H1 (cell line): ENCODE results near the gene NXNL2. TPM values are rescaled to one million over a fixed set of nuclear protein-coding genes. Genes with fewer than 3 reads are reported as not detected.

Source experiments
- CTCF ChIA-PET: fragments of 300-600 bp; sonication (Branson Sonifier 250); formaldehyde crosslinking; loops from one replicate; lab custom pipeline; 2021; ENCODE audit not compliant: partially characterized antibody; lab: Charles Lee
- POLR2A ChIA-PET: fragments of 300-600 bp; sonication (Branson Sonifier 250); formaldehyde crosslinking; loops from one replicate; lab custom pipeline; 2021; ENCODE audit warnings: inconsistent platforms; ENCODE audit not compliant: partially characterized antibody; lab: Charles Lee
- DNase-seq, 2 experiments: peaks; one replicate each; pipeline versions ENCODE4 v3.0.0 to v3.0.0-alpha.2; 2010 to 2022; ENCODE audit warnings: low spot score in 2 of 2, low read depth in 1 of 2, mixed read lengths in 1 of 2
- FAIRE-seq: peaks from 2 replicates; lab custom pipeline; 2011; peaks lifted over from hg19 to GRCh38; lab: Jason Lieb, UNC
- H2AFZ ChIP-seq: 2 replicates; pipeline ENCODE4 v1.8.1; 2012; ENCODE audit warnings: low read length, inconsistent platforms
- H2AK5ac ChIP-seq: 2 replicates; pipeline ENCODE4 v1.6.1; 2013; ENCODE audit warnings: low read depth, low read length
- H2BK120ac ChIP-seq: replicated peaks from 2 replicates; pipeline ENCODE3; 2013; ENCODE audit warnings: low read depth, low read length, inconsistent platforms
- H2BK12ac ChIP-seq: 2 replicates; pipeline ENCODE4 v1.6.1; 2013; ENCODE audit warnings: low read depth, low read length
- H2BK15ac ChIP-seq: 2 replicates; pipeline ENCODE4 v1.6.1; 2013; ENCODE audit warnings: low read length
- H2BK20ac ChIP-seq: 2 replicates; pipeline ENCODE4 v1.6.1; 2013; ENCODE audit warnings: low read length
- H2BK5ac ChIP-seq: 2 replicates; pipeline ENCODE4 v1.6.1; 2013; ENCODE audit warnings: low read depth, low read length
- H3K14ac ChIP-seq: 2 replicates; pipeline ENCODE4 v1.6.1; 2013; ENCODE audit warnings: inconsistent platforms; ENCODE audit not compliant: insufficient read length
- H3K18ac ChIP-seq: 2 replicates; pipeline ENCODE4 v1.6.1; 2013; ENCODE audit warnings: low read length; ENCODE audit errors: extremely low read depth
- H3K23ac ChIP-seq: 2 replicates; pipeline ENCODE4 v1.6.1; 2013; ENCODE audit warnings: inconsistent platforms; ENCODE audit not compliant: insufficient read length
- H3K23me2 ChIP-seq: 2 replicates; pipeline ENCODE4 v1.6.1; 2013; ENCODE audit warnings: low read depth, low read length
- H3K27ac ChIP-seq: 2 replicates; pipeline ENCODE4 v1.6.1; 2011; ENCODE audit warnings: low read depth, low read length, inconsistent platforms
- H3K27me3 ChIP-seq, 4 experiments: replicated peaks in 1 of 4; 1 replicate in 1 of 4; 2 replicates in 3 of 4; pipeline versions ENCODE4 v1.6.1 to v1.8.1; 2011 to 2013; ENCODE audit warnings: low read length in 3 of 4, mild to moderate bottlenecking in 3 of 4, inconsistent platforms in 2 of 4, mixed read lengths in 2 of 4, moderate library complexity in 1 of 4; ENCODE audit not compliant: control insufficient read depth in 3 of 4, insufficient read depth in 3 of 4; ENCODE audit errors: extremely low read depth in 1 of 4
- H3K36me3 ChIP-seq, 4 experiments: 2 replicates each; pipeline versions ENCODE4 v1.6.1 to v1.8.1; 2011 to 2013; ENCODE audit warnings: mild to moderate bottlenecking in 4 of 4, low read length in 3 of 4, moderate library complexity in 2 of 4, control low read depth in 1 of 4, inconsistent platforms in 1 of 4; ENCODE audit not compliant: insufficient read depth in 4 of 4, control insufficient read depth in 2 of 4
- H3K4ac ChIP-seq: replicated peaks from 2 replicates; pipeline ENCODE3; 2013; ENCODE audit warnings: low read length, low read depth, mixed read lengths, inconsistent platforms; ENCODE audit not compliant: insufficient read length
- H3K4me1 ChIP-seq, 4 experiments: replicated peaks in 1 of 4; 1 replicate in 1 of 4; 2 replicates in 3 of 4; pipeline versions ENCODE4 v1.6.1 to v1.8.1; 2011 to 2013; ENCODE audit warnings: low read length in 3 of 4, inconsistent platforms in 2 of 4, mixed read lengths in 1 of 4; ENCODE audit not compliant: insufficient read depth in 4 of 4, control insufficient read depth in 3 of 4
- H3K4me2 ChIP-seq, 2 experiments: 2 replicates each; pipeline versions ENCODE4 v1.6.1 to v1.8.1; 2011 to 2013; ENCODE audit warnings: low read depth in 2 of 2, low read length in 2 of 2, control low read depth in 1 of 2, inconsistent platforms in 1 of 2, mild to moderate bottlenecking in 1 of 2; ENCODE audit not compliant: insufficient read depth in 1 of 2
- H3K4me3 ChIP-seq, 4 experiments: fragments of 200-600, 300-600 bp in 1 of 4; sonication (generic), shearing (Covaris generic), sonication (Bioruptor Twin) in 1 of 4; 2 replicates each; pipeline versions ENCODE4 v1.5.1 to v1.8.1; 2011 to 2016; ENCODE audit warnings: low read length in 4 of 4, low read depth in 3 of 4, control low read depth in 2 of 4, inconsistent platforms in 2 of 4, mild to moderate bottlenecking in 2 of 4, mixed read lengths in 1 of 4, moderate library complexity in 1 of 4; ENCODE audit not compliant: insufficient read depth in 2 of 4; ENCODE audit errors: extremely low read depth in 1 of 4
- H3K56ac ChIP-seq: replicated peaks from 2 replicates; pipeline ENCODE3; 2013; ENCODE audit warnings: low read depth, mild to moderate bottlenecking, mixed read lengths, low read length, inconsistent platforms; ENCODE audit not compliant: insufficient read length
- H3K79me1 ChIP-seq: 2 replicates; pipeline ENCODE4 v1.6.1; 2013; ENCODE audit warnings: low read depth, low read length, control low read depth
- H3K79me2 ChIP-seq, 2 experiments: 2 replicates each; pipeline versions ENCODE4 v1.6.1 to v1.8.1; 2012 to 2013; ENCODE audit warnings: low read length in 2 of 2, mild to moderate bottlenecking in 2 of 2, inconsistent platforms in 1 of 2; ENCODE audit not compliant: insufficient read depth in 2 of 2, control insufficient read depth in 1 of 2
- H3K9ac ChIP-seq, 4 experiments: replicated peaks in 1 of 4; 1 replicate in 1 of 4; 2 replicates in 3 of 4; pipeline versions ENCODE4 v1.6.1 to v1.8.1; 2011 to 2013; ENCODE audit warnings: low read depth in 3 of 4, low read length in 3 of 4, control low read depth in 2 of 4, mild to moderate bottlenecking in 2 of 4, moderate library complexity in 2 of 4, inconsistent platforms in 1 of 4; ENCODE audit errors: extremely low read depth in 1 of 4
- H3K9me3 ChIP-seq, 2 experiments: 2 replicates each; pipeline versions ENCODE4 v1.6.1 to v1.8.1; 2012 to 2013; ENCODE audit warnings: mild to moderate bottlenecking in 2 of 2, moderate library complexity in 2 of 2, control low read depth in 1 of 2, inconsistent platforms in 1 of 2, low read depth in 1 of 2, low read length in 1 of 2, mixed read lengths in 1 of 2; ENCODE audit not compliant: insufficient read depth in 2 of 2
- H4K20me1 ChIP-seq, 2 experiments: replicated peaks in 1 of 2; 2 replicates each; pipeline versions ENCODE3 to v1.8.1; 2011 to 2013; ENCODE audit warnings: inconsistent platforms in 2 of 2, low read length in 2 of 2, mild to moderate bottlenecking in 1 of 2; ENCODE audit not compliant: insufficient read depth in 2 of 2, control insufficient read depth in 1 of 2
- H4K5ac ChIP-seq: 2 replicates; pipeline ENCODE4 v1.6.1; 2013; ENCODE audit warnings: low read length, low read depth, mixed read lengths, inconsistent platforms; ENCODE audit not compliant: insufficient read length
- H4K8ac ChIP-seq: 2 replicates; pipeline ENCODE4 v1.8.0; 2013; ENCODE audit warnings: mild to moderate bottlenecking, moderate library complexity, low read length, inconsistent platforms; ENCODE audit not compliant: insufficient read depth; ENCODE audit errors: extremely low read depth
- H4K91ac ChIP-seq: replicated peaks from 2 replicates; pipeline ENCODE3; 2013; ENCODE audit warnings: low read length, mixed read lengths, inconsistent platforms; ENCODE audit not compliant: insufficient read length
- ATF2 ChIP-seq: IDR thresholded peaks from 2 replicates; pipeline ENCODE4 v1.6.1; 2012; ENCODE audit warnings: low read length, inconsistent platforms
- EP300 ChIP-seq, 2 experiments: IDR thresholded peaks; 1 replicate in 1 of 2; 2 replicates in 1 of 2; pipeline ENCODE4 v1.6.1; 2011 to 2012; ENCODE audit warnings: low read depth in 2 of 2, low read length in 2 of 2, mild to moderate bottlenecking in 2 of 2, borderline replicate concordance in 1 of 2, inconsistent platforms in 1 of 2, moderate library complexity in 1 of 2
- KDM4A ChIP-seq: IDR thresholded peaks from one replicate; pipeline ENCODE4 v1.7.1; 2012; ENCODE audit warnings: low read depth, mild to moderate bottlenecking, moderate library complexity, low read length, inconsistent platforms; ENCODE audit not compliant: severe bottlenecking
- SIX5 ChIP-seq: IDR thresholded peaks from 2 replicates; pipeline ENCODE4 v1.6.1; 2011; ENCODE audit warnings: mild to moderate bottlenecking, low read depth, low read length
- TCF12 ChIP-seq: IDR thresholded peaks from 2 replicates; pipeline ENCODE4 v1.6.1; 2011; ENCODE audit warnings: low read depth, mild to moderate bottlenecking, low read length
- YY1 ChIP-seq: IDR thresholded peaks from 2 replicates; pipeline ENCODE4 v1.6.1; 2011; ENCODE audit warnings: low read depth, mild to moderate bottlenecking, low read length
- ZNF274 ChIP-seq: IDR thresholded peaks from 2 replicates; pipeline ENCODE4 v1.7.0; 2012; ENCODE audit warnings: low read length, borderline replicate concordance; ENCODE audit errors: extremely low read depth
- WGBS, 2 experiments: shearing (Covaris generic) in 1 of 2; methylation state at CpG; one replicate each; pipeline versions ENCODE4 v1.1.6 to v1.1.7; 2013 to 2015; ENCODE audit warnings: low lambda C conversion rate in 2 of 2, mixed read lengths in 2 of 2, inconsistent platforms in 1 of 2, low coverage in 1 of 2, missing lambda C conversion rate in 1 of 2; ENCODE audit not compliant: insufficient replicate concordance in 2 of 2, insufficient coverage in 1 of 2, insufficient read length in 1 of 2; ENCODE audit errors: extremely low coverage in 1 of 2, missing lambda C conversion rate in 1 of 2; 5-methylcytosine and 5-hydroxymethylcytosine counted together
- polyA plus RNA-seq, 7 experiments: library from polyadenylated mRNA; depleted of rRNA in 3 of 7; stranded (reverse) in 5 of 7; unstranded in 2 of 7; fragments of >200 nt in 5 of 7; fragments of 200-250 nt in 2 of 7; gene quantifications; 1 replicate in 5 of 7; 2 replicates in 1 of 7; 4 replicates in 1 of 7; pipeline versions ENCODE4 v1.2.1 to v1.2.3, GENCODE V29; 2011 to 2013; ENCODE audit warnings: missing spikeins in 2 of 7, mixed read lengths in 2 of 7
- total RNA-seq: library from RNA; stranded (reverse); fragmentation: NEBNext Ultra II Directional; extraction: Animal tissue kit (Norgen Biotek cat#: 25700); gene quantifications from 2 replicates; pipeline ENCODE4 v1.2.1, GENCODE V29; 2021

The NXNL2 gene
- total and polyA plus RNA-seq, 2 of the 8 experiments (the other 6 are each of a cell fraction or from before 2014, with no cell fraction given) = 1.9 to 2.6 TPM

DNA sequence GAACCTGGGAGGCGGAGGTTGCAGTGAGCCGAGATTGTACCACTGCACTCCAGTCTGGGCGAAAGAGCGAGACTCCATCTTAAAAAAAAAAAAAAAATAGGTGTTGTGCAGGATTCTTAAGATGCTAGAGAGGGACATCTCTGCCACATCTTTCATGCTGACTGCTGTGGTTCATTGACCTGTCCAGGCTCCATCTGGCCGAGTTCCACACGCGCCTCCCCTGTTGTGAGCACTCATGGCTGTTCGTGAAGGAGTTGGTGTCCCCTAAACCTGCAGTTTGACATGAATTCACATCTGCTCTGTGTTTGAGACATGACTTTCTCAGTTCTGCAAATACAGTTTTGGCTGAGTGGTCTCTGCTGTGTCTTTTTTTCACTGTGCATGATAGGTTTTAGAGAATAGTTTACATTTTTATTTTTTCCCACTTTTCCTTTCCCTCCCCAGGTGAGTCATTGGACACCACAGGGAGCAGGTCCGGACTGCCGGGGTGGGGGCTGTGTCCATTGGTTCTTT lies 5.3 kb downstream of the NXNL2 start:
- no peaks in the 10 kb centered on the region for H3K36me3 ChIP-seq
- H3K27me3 ChIP-seq = peaks cover 0 to 12% (median 10%) of the 10 kb centered on the region in 4 experiments; a peak in 4 of 7 replicates
- no peak overlapping the region for H3K56ac ChIP-seq
- no peaks in the 10 kb centered on the region for H3K9me3 ChIP-seq
- H2BK120ac ChIP-seq = no peak overlapping the region
- H2BK20ac ChIP-seq = no peak overlapping the region
- H3K14ac ChIP-seq = no peak overlapping the region
- no peak overlapping the region for H2AFZ ChIP-seq
- peaks cover 2 to 7% of the 10 kb centered on the region in 2 experiments for H4K20me1 ChIP-seq
- 90% methylated on average over 6 of the region's 10 CpGs; no CpG with 5 or more reads in 1 of the 2 experiments for WGBS, 2 experiments
- peaks cover 1 to 4% (median 2%) of the 10 kb centered on the region in 4 experiments; a peak in 3 of 7 replicates for H3K4me1 ChIP-seq
- no peaks in the 10 kb centered on the region for H3K79me2 ChIP-seq
- H3K18ac ChIP-seq = no peak overlapping the region
- no peak overlapping the region for H3K23ac ChIP-seq
- no peak overlapping the region for H3K4me3 ChIP-seq
- H3K79me1 ChIP-seq = 0 out of 2 replicates have a peak, but pooled peaks cover 9% of the 10 kb centered on the region
- no peak for TF ChIP-seq SIX5
- no peak for TF ChIP-seq YY1
- TF ChIP-seq TCF12 = no peak
- no peak for TF ChIP-seq ZNF274
- no peak for TF ChIP-seq ATF2
- TF ChIP-seq KDM4A = no peak
- TF ChIP-seq EP300 (IDR thresholded peaks at IDR 0.05; ENCODE audit: borderline replicate concordance in 1 of 2, low read depth in 2 of 2, low read length in 2 of 2) = no peak
- CTCF ChIA-PET = interaction anchor here (0.7 kb wide), 1 partner anchor 124 kb away, joined by 4 read pairs; no protein-coding TSS in a partner anchor
- H2BK15ac ChIP-seq = no peak overlapping the region
- DNase-seq (no peak), FAIRE-seq (no peak)
- POLR2A ChIA-PET = interaction anchor here (0.7 kb wide), 1 partner anchor 141 kb away, joined by 4 read pairs; no protein-coding TSS in a partner anchor
- no peak overlapping the region for H4K5ac ChIP-seq
- H4K8ac ChIP-seq = no peak overlapping the region
- H2AK5ac ChIP-seq = no peak overlapping the region
- H3K27ac ChIP-seq = no peak overlapping the region
- H3K4ac ChIP-seq = no peak overlapping the region
- no peak overlapping the region for H3K4me2 ChIP-seq
- no peak overlapping the region for H3K9ac ChIP-seq
- no peak overlapping the region for H2BK5ac ChIP-seq
- H4K91ac ChIP-seq = no peak overlapping the region
- H3K23me2 ChIP-seq = peaks cover 4% of the 10 kb centered on the region; the same call in 1 of the 2 replicates
- no peak overlapping the region for H2BK12ac ChIP-seq
